GM15510 (cell line): ENCODE measurements around the gene UPK1A.

Experiments
- POLR2A ChIP-seq: IDR thresholded peaks from 3 replicates; pipeline ENCODE4 v1.6.1; 2011; ENCODE audit warnings: borderline replicate concordance; ENCODE audit not compliant: insufficient read length; ENCODE audit errors: extremely low read depth

Gene UPK1A

GRCh38 chr19:35704218-35704617 is 37.9 kb downstream of the UPK1A start, which contains the start of gene ZBTB32:
Gene ZBTB32 (plus strand): TSS chr19:35704558. CDS start chr19:35714627, 10,069 bp downstream.
- TF ChIP-seq POLR2A = no peak

GRCh38 chr19:35708391-35708790 is 42.1 kb downstream of the UPK1A start:
- TF ChIP-seq POLR2A = no peak

- peak; percentile 33 for TF ChIP-seq POLR2A
These were observed 44.7 kb downstream of the UPK1A start for GRCh38 chr19:35710784-35711723.

- peak; percentile 91 for TF ChIP-seq POLR2A
These were observed 46.5 kb downstream of the UPK1A start for GRCh38 chr19:35712567-35713505.

GRCh38 chr19:35713506-35713850 is 47.2 kb downstream of the UPK1A start:
- TF ChIP-seq POLR2A = no peak

DNA sequence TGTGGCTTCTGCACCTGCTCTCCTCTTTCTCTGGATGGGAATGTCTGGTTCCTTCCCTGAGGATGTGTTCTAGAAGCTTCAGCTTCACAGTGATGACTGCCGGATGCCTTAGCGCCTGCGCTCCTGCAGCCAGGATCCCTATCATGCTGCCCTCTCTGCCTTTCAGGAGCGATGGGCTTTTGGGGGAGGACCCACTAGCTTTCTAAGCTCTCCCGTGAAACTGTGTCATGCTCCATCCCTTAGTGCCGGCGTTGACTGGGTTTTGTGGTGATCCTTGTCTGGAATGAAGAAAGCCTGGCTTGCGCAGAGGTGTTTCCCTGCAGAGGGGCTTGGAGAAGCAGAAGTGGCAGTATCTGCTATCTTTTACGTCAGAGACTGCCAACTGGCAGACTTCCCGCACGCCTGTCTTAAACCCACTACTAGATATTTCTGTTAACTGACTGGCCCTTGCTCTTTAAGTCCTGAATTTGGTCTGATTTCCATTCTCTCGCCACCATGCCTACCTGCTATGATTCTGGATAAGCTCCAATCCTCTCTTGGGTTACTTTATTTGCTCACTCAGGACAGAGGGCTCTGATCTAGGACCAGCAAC is 47.7 kb downstream of the UPK1A start:
- no peak for TF ChIP-seq POLR2A

GRCh38 chr19:35714601-35715354 is 48.5 kb downstream of the UPK1A start:
- peak; percentile 20 for TF ChIP-seq POLR2A

DNA sequence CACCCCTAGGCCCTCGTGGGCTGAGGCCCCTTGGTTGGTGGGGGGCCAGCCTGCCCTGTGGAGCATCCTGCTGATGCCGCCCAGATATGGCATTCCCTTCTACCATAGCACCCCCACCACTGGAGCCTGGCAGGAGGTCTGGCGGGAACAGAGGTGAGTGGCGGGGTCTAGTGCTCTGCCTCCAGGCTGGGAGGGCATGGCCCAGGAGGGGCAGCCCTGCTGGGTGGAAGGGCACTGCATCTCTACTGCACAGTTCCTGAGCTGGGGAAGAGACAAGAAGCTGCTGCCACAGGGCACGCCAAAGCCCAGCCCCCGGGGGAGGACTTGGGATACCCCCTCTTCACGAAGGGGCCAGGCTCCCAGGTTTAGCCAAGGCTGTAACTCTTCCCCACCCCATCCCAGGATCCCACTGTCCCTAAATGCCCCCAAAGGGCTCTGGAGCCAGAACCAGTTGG is 49.1 kb downstream of the UPK1A start:
- no peak for TF ChIP-seq POLR2A

- TF ChIP-seq POLR2A = peak; percentile 23
These were observed 49.9 kb downstream of the UPK1A start for GRCh38 chr19:35715981-35716800.

DNA sequence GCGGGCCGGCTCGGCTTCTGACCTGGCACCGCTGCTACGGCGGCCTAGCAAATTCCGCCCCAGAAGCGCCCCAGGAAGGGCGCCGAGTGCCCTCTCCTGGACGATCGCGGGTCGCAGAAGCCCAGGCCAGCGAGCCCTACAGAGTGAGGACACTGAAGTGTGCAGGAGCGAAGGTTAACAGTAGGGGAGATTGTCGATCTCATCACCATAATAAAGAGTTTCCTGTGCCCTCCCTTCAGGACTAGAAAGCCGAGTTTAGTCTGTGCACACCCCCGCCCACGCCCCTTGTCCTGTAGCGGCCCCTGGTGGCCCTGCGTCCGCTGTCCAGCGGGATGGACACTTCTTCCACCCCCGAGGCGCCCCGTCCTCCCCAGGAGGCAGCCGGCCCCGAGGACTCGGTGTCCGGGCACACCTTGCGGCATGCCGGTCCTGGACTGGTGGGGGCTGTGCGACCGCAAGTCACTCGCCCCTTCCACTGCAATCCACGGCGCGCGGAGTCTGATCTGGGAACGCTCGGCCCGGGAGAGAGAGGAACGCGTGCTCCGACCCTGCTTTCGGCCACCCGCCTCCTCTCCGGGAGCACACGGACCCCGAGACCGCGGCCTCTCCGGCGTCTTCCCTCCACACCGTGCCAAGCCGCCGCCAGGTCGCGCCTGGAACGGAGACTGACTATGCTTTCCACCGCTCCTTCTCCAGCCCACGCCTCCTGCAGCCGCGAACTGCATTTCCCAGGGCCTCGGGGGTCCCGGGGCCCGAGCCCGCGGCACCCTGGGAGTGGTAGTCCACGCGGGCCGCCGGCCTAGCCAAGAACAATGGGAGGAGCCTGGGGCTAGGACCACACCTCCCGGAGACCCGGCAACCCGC is 50.7 kb downstream of the UPK1A start:
- peak; percentile 60 for TF ChIP-seq POLR2A

GRCh38 chr19:35717665-35718344 is 51.5 kb downstream of the UPK1A start, which contains the start of gene KMT2B:
Gene KMT2B (plus strand): TSS chr19:35718003. CDS start chr19:35718019, 16 bp downstream.
- TF ChIP-seq POLR2A = peak; percentile 42

GRCh38 chr19:35718345-35719041 is 52.2 kb downstream of the UPK1A start:
- TF ChIP-seq POLR2A = peak; percentile 7
